ENCODE results near the gene EMX1.

EMX1 gene

GRCh38 chr2:72945450-72946019 is 28.2 kb downstream of the EMX1 start:
- no peak for DNase-seq

GRCh38 chr2:72946466-72946865 is 29.1 kb downstream of the EMX1 start:
- no peak for DNase-seq

- DNase-seq: no peak
These were observed 30.9 kb downstream of the EMX1 start for GRCh38 chr2:72947952-72948830.

GRCh38 chr2:72949045-72949444 is 31.7 kb downstream of the EMX1 start:
- no peak for DNase-seq

- no peak for DNase-seq
These were observed 32.3 kb downstream of the EMX1 start for GRCh38 chr2:72949642-72950041.

- no peak for DNase-seq
These were observed 33.4 kb downstream of the EMX1 start for GRCh38 chr2:72950558-72951255.

- DNase-seq: no peak
These were observed 34.2 kb downstream of the EMX1 start for GRCh38 chr2:72951303-72952095.

GRCh38 chr2:72952110-72952823 is 34.9 kb downstream of the EMX1 start:
- DNase-seq: no peak

- DNase-seq: no peak
These were observed 35.6 kb downstream of the EMX1 start for GRCh38 chr2:72952961-72953360.

GRCh38 chr2:72953528-72953927 is 36.2 kb downstream of the EMX1 start:
- DNase-seq: no peak

GRCh38 chr2:72953976-72954375 is 36.7 kb downstream of the EMX1 start:
- no peak for DNase-seq

- DNase-seq: no peak
These were observed 37.3 kb downstream of the EMX1 start for GRCh38 chr2:72954376-72955227.

- no peak for DNase-seq
These were observed 38.1 kb downstream of the EMX1 start for GRCh38 chr2:72955228-72956049.

GRCh38 chr2:72956050-72956395 is 38.7 kb downstream of the EMX1 start:
- no peak for DNase-seq

- DNase-seq: no peak
These were observed 39.6 kb downstream of the EMX1 start for GRCh38 chr2:72956936-72957335.

GRCh38 chr2:72958542-72959385 is 41.4 kb downstream of the EMX1 start:
- DNase-seq: no peak

GRCh38 chr2:72959554-72959953 is 42.2 kb downstream of the EMX1 start:
- no peak for DNase-seq

- no peak for DNase-seq
These were observed 43.0 kb downstream of the EMX1 start for GRCh38 chr2:72959995-72960981.
